SIG-M5 treated with dmso at 0.1 percent for 504 hours (cell line): Measurements from ENCODE around the gene IL36RN.
"Not testable (repeated sequence)": the region's sequence is repeated elsewhere in the genome, so short reads cannot be mapped to it uniquely, and the experiment has no call there.

Experiments used
- DNase-seq: peaks from one replicate; lab custom pipeline; 2025; ENCODE audit not compliant: unreplicated experiment; lab: John Stamatoyannopoulos, UW

IL36RN gene

GRCh38 chr2:113072584-113072983, 13.6 kb downstream of the IL36RN start:
- DNase-seq: no peak

GRCh38 chr2:113073325-113073834, 14.4 kb downstream of the IL36RN start:
- no peak for DNase-seq

GRCh38 chr2:113075030-113075429, 16.0 kb downstream of the IL36RN start:
- no peak for DNase-seq

- DNase-seq: no peak
Measured at GRCh38 chr2:113075600-113075999, 16.6 kb downstream of the IL36RN start.

GRCh38 chr2:113076954-113077669, 18.1 kb downstream of the IL36RN start:
- DNase-seq: no peak

GRCh38 chr2:113077921-113078320, 18.9 kb downstream of the IL36RN start:
- no peak for DNase-seq

GRCh38 chr2:113078350-113078839, 19.4 kb downstream of the IL36RN start:
- DNase-seq: peak; percentile 70

- DNase-seq: peak; percentile 45
Measured at GRCh38 chr2:113079131-113079530, 20.1 kb downstream of the IL36RN start.

- peak; percentile 40 for DNase-seq
Measured at GRCh38 chr2:113080134-113080533, 21.1 kb downstream of the IL36RN start.

- no peak for DNase-seq
Measured at GRCh38 chr2:113081488-113082210, 22.7 kb downstream of the IL36RN start.

GRCh38 chr2:113083296-113083695, 24.3 kb downstream of the IL36RN start:
- no peak for DNase-seq

GRCh38 chr2:113084249-113085000, 25.4 kb downstream of the IL36RN start:
- DNase-seq: peak; percentile 36

GRCh38 chr2:113085542-113085941, 26.5 kb downstream of the IL36RN start:
- DNase-seq: no peak

- DNase-seq: no peak
Measured at GRCh38 chr2:113088213-113088992, 29.4 kb downstream of the IL36RN start.

GRCh38 chr2:113089916-113090315, 30.9 kb downstream of the IL36RN start:
- DNase-seq: peak; percentile 23

GRCh38 chr2:113091231-113091896, 32.4 kb downstream of the IL36RN start:
- no peak for DNase-seq

- DNase-seq: no peak
Measured at GRCh38 chr2:113092864-113093612, 34.0 kb downstream of the IL36RN start.

GRCh38 chr2:113093613-113093977, 34.6 kb downstream of the IL36RN start:
- no peak for DNase-seq

- not testable (repeated sequence) for DNase-seq
Measured at GRCh38 chr2:113096306-113096705, 37.3 kb downstream of the IL36RN start.
